Measurements from ENCODE around the gene MAN1A2.

The MAN1A2 gene

DNA sequence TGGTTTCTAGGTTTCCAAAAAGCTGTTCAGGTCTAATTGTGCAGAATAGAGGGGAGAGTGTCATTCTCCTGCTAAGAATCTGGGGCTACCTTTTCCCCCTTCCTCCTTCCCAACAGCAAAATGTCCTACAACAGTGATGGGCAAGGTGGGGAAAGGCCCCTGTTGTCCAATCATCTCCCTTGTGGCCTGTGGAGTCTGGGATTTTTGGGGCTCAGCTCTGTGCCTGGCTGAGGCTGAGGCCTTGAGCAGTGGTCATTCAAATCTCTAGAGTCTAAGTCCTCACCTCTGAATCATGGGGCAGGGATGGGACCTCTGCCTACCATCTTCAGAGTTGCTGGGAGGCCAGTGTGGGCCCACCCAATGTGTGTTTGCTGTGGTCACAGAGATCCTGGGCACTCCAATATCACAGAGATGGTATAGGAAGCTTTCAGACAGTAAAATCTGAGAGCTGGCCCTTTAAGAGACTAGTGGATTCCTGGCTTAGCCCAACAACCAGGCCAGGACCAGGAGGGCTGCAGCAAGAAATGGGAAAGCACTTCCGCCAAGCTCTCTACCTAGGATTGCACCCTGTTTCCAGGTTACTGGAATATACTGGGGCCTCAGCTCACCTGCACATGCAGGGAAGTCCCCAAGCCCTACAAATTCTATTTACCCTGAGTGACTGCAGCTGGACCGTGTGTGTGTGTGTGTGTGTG lies 210.1 kb downstream of the MAN1A2 start:
- DNase-seq (ENCODE audit: low read depth): no peak

DNA sequence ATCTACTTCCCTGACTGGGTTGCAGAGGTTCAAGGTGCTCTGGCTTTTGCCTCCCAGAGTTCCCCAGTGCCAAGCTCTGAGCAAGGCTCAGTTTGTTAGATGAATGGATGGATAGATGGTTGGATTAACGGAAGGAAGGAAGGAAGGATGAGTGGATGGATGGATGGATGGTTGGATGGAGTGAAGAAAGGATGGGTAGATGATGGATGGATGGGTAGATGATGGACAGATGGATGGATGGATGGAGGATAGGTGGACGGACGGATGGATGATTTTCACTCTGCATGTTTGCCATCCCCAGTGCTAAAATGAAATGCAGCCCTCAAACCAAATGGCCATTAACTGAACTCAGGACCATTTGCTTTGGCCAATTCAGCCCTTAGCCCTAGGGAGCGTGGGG lies 211.2 kb downstream of the MAN1A2 start:
- DNase-seq (ENCODE audit: low read depth): no peak

Measured in GM04503 (cell line).